22Rv1 (cell line): Measurements from ENCODE around the gene LNPEP.

Experiments used
- ZFX ChIP-seq: fragments of 450-650 bp; IDR thresholded peaks from 2 replicates; pipeline ENCODE4 v1.6.1; 2017; ENCODE audit warnings: antibody characterized with exemption, borderline replicate concordance
- TF ChIP-seq, protein P1 (sequence below): fragments of 450-650 bp; IDR thresholded peaks from 2 replicates; pipeline ENCODE4 v1.5.1; 2017; ENCODE audit warnings: mild to moderate bottlenecking

DNA sequence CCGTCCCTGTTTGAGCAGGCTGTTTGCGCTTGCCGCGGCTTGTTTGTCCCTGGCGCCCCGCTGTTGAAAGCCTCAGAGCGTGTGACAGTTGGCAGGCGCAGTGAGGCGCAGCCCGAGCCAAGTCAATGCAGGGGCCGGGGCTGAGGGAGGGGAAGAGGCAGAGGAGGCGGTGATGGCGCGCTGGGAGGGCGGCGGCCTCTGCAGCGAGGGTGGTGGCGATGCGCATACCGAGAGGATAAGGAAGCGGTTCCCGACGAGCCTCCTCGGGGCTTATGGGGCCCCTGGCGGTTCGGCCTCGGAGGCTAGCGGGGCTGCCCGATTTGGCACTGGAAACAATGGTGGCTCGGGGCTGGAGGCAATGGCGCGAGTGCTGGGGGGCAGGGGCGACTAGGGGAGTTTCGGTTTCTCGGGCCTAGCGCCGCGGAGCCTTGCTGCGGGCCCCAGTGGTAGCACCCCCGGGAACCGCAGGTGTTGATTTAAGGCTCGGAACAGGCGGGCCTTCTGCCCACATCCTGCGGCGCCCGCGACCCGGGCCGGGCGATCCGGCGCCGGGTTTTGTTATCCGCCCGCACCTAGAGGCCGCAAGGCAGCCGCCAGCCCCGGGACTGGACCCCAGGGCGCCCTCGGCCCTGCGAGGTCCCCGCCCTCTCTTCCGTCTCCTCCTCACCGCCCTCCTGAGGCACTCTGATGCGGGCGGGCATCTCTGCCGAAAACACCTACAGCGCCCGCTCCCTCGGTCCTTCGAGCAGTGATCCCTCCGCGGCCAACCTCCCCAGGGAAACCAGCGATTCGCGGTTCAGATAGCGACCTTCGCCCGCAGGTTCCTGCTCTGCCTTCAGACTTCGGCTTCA lies 947 bp upstream of the LNPEP start:
- TF ChIP-seq, protein P1, sequence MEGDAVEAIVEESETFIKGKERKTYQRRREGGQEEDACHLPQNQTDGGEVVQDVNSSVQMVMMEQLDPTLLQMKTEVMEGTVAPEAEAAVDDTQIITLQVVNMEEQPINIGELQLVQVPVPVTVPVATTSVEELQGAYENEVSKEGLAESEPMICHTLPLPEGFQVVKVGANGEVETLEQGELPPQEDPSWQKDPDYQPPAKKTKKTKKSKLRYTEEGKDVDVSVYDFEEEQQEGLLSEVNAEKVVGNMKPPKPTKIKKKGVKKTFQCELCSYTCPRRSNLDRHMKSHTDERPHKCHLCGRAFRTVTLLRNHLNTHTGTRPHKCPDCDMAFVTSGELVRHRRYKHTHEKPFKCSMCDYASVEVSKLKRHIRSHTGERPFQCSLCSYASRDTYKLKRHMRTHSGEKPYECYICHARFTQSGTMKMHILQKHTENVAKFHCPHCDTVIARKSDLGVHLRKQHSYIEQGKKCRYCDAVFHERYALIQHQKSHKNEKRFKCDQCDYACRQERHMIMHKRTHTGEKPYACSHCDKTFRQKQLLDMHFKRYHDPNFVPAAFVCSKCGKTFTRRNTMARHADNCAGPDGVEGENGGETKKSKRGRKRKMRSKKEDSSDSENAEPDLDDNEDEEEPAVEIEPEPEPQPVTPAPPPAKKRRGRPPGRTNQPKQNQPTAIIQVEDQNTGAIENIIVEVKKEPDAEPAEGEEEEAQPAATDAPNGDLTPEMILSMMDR: no peak
- TF ChIP-seq ZFX: no peak
